ENCODE data around the gene RBFA.

- TF ChIP-seq POLR2A (IDR thresholded peaks at IDR 0.05), result no peak
- TF ChIP-seq CTCF (IDR thresholded peaks at IDR 0.05), result no peak
- TF ChIP-seq POLR2AphosphoS5 (IDR thresholded peaks at IDR 0.05; ENCODE audit: insufficient read depth in 1 of 2, low read depth in 1 of 2), result no peak
These were observed 695 bp downstream of the RBFA start for GRCh38 chr18:80034852-80035406.
